ENCODE results near the gene PDP2.

The PDP2 gene

DNA sequence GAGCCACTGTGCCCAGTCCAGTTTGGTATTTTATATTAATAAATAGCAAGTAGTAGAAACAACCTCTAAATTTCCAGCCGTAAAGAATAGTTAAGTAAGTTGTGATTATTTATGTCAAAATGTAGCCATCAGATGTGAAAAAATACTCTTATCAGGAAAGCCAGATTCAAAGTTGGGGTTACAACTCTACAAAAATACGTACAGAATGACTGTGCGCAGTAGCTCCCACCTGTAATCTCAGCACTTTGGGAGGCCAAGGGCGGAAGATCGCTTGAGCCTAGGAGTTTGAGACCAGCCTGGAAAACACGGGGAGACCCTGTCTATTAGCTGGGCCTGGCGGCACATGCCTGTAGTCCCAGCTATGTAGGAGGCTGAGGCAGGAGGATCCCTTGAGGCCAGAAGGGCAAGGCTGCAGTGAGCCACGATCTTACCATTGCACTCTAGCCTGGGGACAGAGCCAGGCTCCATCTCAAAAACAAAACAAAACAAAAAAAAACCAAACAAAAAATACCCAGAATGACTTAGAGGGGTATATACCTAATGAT, 1.7 kb downstream of the PDP2 start:
- H3K36me3 Mint-ChIP-seq (ENCODE audit: insufficient read depth), result peaks cover 29% of the 10 kb centered on the region
- DNase-seq (ENCODE audit: low spot score in 2 of 2), result no peak
- no peaks in the 10 kb centered on the region for H3K27me3 Mint-ChIP-seq
- no peak for ATAC-seq (replicated peaks; ENCODE audit: extremely low read depth, poor library complexity, severe bottlenecking)
- peaks cover 36% of the 10 kb centered on the region for H3K4me1 Mint-ChIP-seq
- peak overlapping the region; percentile 99 for H3K4me3 Mint-ChIP-seq
- no peak overlapping the region for H3K27ac Mint-ChIP-seq (ENCODE audit: low read depth)
- H3K9me3 Mint-ChIP-seq, result no peaks in the 10 kb centered on the region

DNA sequence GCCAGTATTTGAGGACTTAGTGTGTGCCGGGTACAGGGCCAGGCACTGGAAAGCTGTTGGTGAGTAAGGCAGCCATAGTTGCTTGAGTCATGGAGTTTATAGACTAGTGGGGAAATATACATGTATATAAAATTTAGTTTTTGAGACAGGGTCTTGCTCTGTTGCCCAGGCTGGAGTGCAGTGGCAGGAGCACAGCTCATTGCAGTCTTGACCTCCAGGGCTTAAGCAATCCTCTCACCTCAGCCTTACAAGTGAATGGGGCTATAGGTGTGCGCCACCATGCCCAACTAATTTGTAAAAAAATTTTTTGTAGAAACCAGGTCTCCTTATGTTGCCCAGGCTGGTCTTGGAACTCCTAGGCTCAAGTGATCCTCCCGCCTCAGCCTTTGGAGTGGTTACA, 2.4 kb downstream of the PDP2 start:
- ATAC-seq (replicated peaks; ENCODE audit: extremely low read depth, poor library complexity, severe bottlenecking) (no peak), DNase-seq (ENCODE audit: low spot score in 2 of 2) (no peak)
- Mint-ChIP-seq H3K9me3 (no peaks in the 10 kb centered on the region), H3K27ac (ENCODE audit: low read depth) (no peak overlapping the region), H3K36me3 (ENCODE audit: insufficient read depth) (peaks cover 30% of the 10 kb centered on the region), H3K27me3 (no peaks in the 10 kb centered on the region), H3K4me3 (no peak overlapping the region), H3K4me1 (peaks cover 36% of the 10 kb centered on the region)

DNA sequence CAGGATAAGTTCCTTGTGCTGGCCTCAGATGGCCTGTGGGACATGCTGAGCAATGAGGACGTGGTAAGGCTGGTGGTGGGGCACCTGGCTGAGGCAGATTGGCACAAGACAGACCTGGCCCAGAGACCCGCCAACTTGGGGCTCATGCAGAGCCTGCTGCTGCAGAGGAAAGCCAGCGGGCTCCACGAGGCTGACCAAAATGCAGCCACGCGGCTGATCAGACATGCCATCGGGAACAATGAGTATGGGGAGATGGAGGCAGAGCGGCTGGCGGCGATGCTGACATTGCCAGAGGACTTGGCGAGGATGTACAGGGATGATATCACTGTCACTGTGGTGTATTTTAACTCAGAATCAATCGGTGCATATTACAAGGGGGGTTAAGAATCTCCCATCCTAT, 5.2 kb downstream of the PDP2 start:
- peaks cover 33% of the 10 kb centered on the region for H3K36me3 Mint-ChIP-seq (ENCODE audit: insufficient read depth)
- H3K9me3 Mint-ChIP-seq, result no peaks in the 10 kb centered on the region
- H3K27me3 Mint-ChIP-seq, result no peaks in the 10 kb centered on the region
- H3K4me3 Mint-ChIP-seq, result no peak overlapping the region
- H3K4me1 Mint-ChIP-seq, result peaks cover 17% of the 10 kb centered on the region
- H3K27ac Mint-ChIP-seq (ENCODE audit: low read depth), result no peak overlapping the region
- no peak for ATAC-seq (replicated peaks; ENCODE audit: extremely low read depth, poor library complexity, severe bottlenecking)
- no peak for DNase-seq (ENCODE audit: low spot score in 2 of 2)

DNA sequence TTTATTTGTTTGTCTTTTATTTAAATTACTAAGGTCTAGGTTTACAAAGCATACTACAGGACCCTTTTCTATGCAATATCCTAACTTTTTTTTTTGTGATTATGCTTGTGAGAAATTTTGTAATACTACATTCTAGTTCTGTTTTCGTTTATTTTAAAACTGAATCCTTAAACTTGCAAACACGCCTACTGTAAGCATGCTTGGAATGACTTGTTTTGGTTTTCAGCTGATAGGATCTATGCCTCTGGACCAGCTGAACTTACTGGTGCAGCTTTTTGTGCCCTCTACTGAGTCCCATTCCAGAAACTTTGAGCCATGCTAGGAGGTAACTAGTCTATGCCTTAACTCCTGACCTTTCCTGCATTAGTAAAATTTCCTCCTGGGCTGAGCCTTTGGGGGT, 6.0 kb downstream of the PDP2 start:
- peaks cover 35% of the 10 kb centered on the region for H3K36me3 Mint-ChIP-seq (ENCODE audit: insufficient read depth)
- no peak overlapping the region for H3K4me3 Mint-ChIP-seq
- no peak for DNase-seq (ENCODE audit: low spot score in 2 of 2)
- no peak overlapping the region for H3K27ac Mint-ChIP-seq (ENCODE audit: low read depth)
- H3K27me3 Mint-ChIP-seq, result no peaks in the 10 kb centered on the region
- no peak for ATAC-seq (replicated peaks; ENCODE audit: extremely low read depth, poor library complexity, severe bottlenecking)
- H3K4me1 Mint-ChIP-seq, result peaks cover 15% of the 10 kb centered on the region
- H3K9me3 Mint-ChIP-seq, result no peaks in the 10 kb centered on the region

DNA sequence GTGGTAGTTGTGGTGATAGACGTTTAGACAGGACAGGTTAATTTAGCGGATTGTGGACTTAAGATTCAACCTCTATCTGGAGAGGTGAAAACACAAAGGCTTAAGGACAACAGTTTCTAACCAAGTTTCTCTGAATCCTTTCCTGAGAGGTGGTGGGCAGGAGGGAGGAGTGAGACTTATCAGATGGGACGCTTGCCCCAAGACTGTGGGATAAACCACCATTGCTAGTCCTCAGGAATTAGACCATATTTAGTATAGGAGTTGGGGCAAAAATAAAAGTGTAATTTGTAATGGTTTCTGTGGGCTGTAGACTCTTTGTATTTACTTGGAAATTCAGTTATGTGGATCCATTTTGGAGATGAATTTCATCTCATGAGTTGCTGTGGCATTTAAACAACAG, 6.6 kb downstream of the PDP2 start:
- Mint-ChIP-seq H3K4me3 (no peak overlapping the region), H3K4me1 (peaks cover 13% of the 10 kb centered on the region), H3K9me3 (no peaks in the 10 kb centered on the region), H3K27ac (ENCODE audit: low read depth) (no peak overlapping the region), H3K27me3 (no peaks in the 10 kb centered on the region), H3K36me3 (ENCODE audit: insufficient read depth) (peaks cover 34% of the 10 kb centered on the region)
- DNase-seq (ENCODE audit: low spot score in 2 of 2) (no peak), ATAC-seq (replicated peaks; ENCODE audit: extremely low read depth, poor library complexity, severe bottlenecking) (no peak)

DNA sequence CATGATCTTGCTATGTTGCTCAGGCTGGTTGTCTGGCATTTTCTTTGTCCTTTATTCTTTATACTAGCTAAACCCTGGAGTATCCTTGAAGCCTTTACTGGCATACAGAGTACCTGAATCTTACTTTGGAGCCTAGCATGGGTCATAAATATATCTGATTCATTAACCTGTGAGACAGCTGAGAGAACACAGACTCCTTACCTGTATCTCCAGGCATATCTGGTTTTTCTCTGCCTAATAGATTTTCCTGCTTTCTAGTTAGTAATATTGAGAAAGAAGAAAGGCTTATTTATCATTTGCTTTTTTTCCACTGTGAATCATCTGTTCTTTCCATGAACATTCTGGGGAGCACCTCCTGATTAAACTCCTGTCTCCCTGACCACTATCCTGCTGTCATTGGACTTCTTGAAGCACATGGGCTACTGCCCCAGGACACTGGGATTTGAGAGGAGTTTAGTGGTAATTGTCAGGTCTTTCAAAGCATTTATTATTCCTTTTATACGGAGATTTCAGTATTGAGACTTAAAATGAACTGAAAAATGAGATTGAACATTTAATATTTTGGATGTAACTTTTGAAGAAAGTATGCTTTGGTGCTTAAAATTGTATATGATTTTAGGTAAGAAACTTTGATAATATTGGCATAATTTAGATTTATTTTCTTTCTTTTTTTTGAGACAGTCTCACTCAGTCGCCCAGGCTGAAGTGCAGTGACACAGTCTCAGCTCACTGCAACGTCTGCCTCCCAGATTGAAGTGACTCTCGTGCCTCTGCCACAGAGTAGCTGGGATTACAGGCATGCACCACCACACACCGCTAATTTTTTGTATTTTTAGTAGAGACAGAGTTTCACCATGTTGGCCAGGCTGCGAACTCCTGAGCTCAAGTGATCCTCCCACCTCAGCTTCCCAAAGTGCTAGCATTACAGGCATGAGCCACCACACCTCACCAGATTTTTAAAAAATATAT, 8.6 kb downstream of the PDP2 start:
- Mint-ChIP-seq H3K27me3 (no peaks in the 10 kb centered on the region), H3K27ac (ENCODE audit: low read depth) (no peak overlapping the region), H3K4me3 (no peak overlapping the region), H3K4me1 (peaks cover 6% of the 10 kb centered on the region), H3K36me3 (ENCODE audit: insufficient read depth) (peaks cover 33% of the 10 kb centered on the region), H3K9me3 (no peaks in the 10 kb centered on the region)
- ATAC-seq (replicated peaks; ENCODE audit: extremely low read depth, poor library complexity, severe bottlenecking) (no peak), DNase-seq (ENCODE audit: low spot score in 2 of 2) (no peak)

DNA sequence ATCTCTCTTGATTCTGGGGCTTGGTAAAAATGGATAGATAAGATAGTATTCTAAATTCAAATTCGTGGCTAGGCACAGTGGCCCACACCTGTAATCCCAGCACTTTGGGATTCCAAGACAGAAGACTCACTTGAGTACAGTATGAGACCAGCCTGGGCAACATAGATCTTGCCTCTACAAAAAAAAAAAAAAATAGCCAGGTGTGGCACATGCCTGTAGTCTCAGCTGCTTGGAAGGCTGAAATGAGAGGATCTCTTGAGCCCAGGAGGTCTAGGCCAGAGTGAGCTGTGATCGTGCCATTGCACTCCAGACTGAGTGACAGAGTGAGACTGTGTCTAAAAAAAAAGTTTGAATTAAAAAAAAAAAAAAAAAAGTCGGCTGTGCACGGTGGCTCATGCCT, 9.3 kb downstream of the PDP2 start:
- no peaks in the 10 kb centered on the region for H3K9me3 Mint-ChIP-seq
- H3K4me1 Mint-ChIP-seq, result peaks cover 7% of the 10 kb centered on the region
- ATAC-seq (replicated peaks; ENCODE audit: extremely low read depth, poor library complexity, severe bottlenecking), result no peak
- no peak overlapping the region for H3K4me3 Mint-ChIP-seq
- peaks cover 29% of the 10 kb centered on the region for H3K36me3 Mint-ChIP-seq (ENCODE audit: insufficient read depth)
- H3K27ac Mint-ChIP-seq (ENCODE audit: low read depth), result no peak overlapping the region
- no peaks in the 10 kb centered on the region for H3K27me3 Mint-ChIP-seq
- no peak for DNase-seq (ENCODE audit: low spot score in 2 of 2)

DNA sequence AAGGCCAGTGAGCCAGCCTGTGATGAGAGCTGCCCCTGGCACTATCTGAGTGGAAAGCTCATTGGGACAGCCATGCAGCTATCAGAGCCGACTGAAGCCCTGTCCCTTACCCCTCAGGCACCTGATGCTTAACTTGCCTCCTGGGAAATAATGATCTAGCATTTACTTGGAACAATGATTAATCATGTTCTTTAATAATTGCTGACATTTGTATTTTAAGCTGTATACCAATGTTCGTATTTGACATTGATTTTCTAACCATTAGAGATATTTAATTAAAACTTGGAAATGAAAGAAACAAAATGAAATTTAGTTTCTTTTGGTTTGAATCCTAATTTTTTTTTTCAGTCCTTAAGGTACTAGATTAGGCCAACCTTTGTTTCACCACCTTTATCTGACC, 10.5 kb downstream of the PDP2 start:
- Mint-ChIP-seq H3K36me3 (ENCODE audit: insufficient read depth) (peaks cover 20% of the 10 kb centered on the region), H3K9me3 (no peaks in the 10 kb centered on the region), H3K4me3 (no peak overlapping the region), H3K4me1 (peaks cover 8% of the 10 kb centered on the region), H3K27me3 (no peaks in the 10 kb centered on the region), H3K27ac (ENCODE audit: low read depth) (no peak overlapping the region)
- no peak for DNase-seq (ENCODE audit: low spot score in 2 of 2)
- no peak for ATAC-seq (replicated peaks; ENCODE audit: extremely low read depth, poor library complexity, severe bottlenecking)

DNA sequence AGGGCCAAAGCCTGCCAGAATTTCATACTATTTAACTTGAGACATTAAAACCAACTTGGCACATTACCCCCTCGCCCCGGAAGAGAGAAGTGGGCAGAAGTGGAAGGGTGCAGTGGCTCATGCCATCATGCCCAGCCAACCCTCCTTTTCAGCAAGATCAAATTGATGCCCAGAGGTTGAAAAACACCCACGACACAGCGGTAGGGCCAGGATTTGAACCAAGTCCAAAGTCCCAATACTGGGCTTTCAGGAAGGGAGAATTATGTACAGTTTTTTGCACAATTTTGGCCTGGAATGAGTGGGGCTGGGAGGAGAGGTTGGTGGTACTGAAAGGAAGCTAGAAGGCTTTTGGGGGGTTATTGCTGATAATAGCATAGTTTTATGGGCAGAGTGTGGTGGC, 11.0 kb downstream of the PDP2 start:
- H3K27me3 Mint-ChIP-seq, result no peaks in the 10 kb centered on the region
- H3K9me3 Mint-ChIP-seq, result no peaks in the 10 kb centered on the region
- H3K4me3 Mint-ChIP-seq, result no peak overlapping the region
- peaks cover 8% of the 10 kb centered on the region for H3K4me1 Mint-ChIP-seq
- H3K36me3 Mint-ChIP-seq (ENCODE audit: insufficient read depth), result peaks cover 16% of the 10 kb centered on the region
- no peak overlapping the region for H3K27ac Mint-ChIP-seq (ENCODE audit: low read depth)
- DNase-seq (ENCODE audit: low spot score in 2 of 2), result no peak
- no peak for ATAC-seq (replicated peaks; ENCODE audit: extremely low read depth, poor library complexity, severe bottlenecking)

DNA sequence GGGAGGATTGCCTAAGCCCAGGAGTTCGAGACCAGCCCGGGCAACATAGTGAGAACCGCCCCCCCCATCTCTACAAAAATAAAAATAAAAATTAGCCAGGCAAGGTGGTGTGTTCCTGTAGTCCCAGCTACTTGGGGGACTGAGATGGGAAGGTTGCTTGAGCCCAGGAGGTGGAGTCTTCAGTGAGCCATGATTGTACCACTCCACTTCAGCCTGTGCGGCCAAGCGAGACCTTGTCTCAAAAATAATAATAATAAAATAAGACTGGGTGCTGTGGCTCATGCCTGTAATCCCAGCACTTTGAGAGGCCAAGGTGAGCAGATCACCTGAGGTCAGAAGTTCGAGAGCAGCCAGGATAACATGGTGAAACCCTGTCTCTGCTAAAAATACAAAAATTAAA, 11.5 kb downstream of the PDP2 start:
- ATAC-seq (replicated peaks; ENCODE audit: extremely low read depth, poor library complexity, severe bottlenecking) (no peak), DNase-seq (ENCODE audit: low spot score in 2 of 2) (no peak)
- Mint-ChIP-seq H3K9me3 (no peaks in the 10 kb centered on the region), H3K4me1 (peaks cover 8% of the 10 kb centered on the region), H3K36me3 (ENCODE audit: insufficient read depth) (peaks cover 12% of the 10 kb centered on the region), H3K27ac (ENCODE audit: low read depth) (no peak overlapping the region), H3K4me3 (no peak overlapping the region), H3K27me3 (no peaks in the 10 kb centered on the region)

DNA sequence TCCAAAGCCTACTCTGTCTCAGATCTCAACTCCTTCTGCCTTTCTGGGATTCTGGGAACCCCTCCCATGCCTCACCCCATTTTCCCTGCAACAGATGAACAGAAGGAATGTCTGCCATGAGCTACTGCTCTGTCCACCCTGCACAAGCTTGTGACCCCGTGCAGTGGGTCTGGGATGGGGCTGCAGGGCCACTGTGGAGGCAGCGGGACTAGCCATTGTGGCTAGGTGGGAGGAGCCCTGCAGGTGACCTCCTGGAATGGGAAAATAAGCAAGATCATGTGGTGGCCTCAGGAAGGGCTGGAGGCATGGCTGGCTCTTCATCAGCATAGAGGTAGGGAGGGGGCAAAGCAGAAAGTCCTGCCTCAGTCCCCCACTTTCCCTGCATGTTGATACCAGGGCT, 13.7 kb downstream of the PDP2 start:
- no peak for ATAC-seq (replicated peaks; ENCODE audit: extremely low read depth, poor library complexity, severe bottlenecking)
- Mint-ChIP-seq H3K27ac (ENCODE audit: low read depth) (peak overlapping the region; percentile 77), H3K4me3 (no peak overlapping the region), H3K27me3 (no peaks in the 10 kb centered on the region), H3K9me3 (no peaks in the 10 kb centered on the region), H3K36me3 (ENCODE audit: insufficient read depth) (peaks cover 5% of the 10 kb centered on the region), H3K4me1 (peaks cover 8% of the 10 kb centered on the region)
- no peak for DNase-seq (ENCODE audit: low spot score in 2 of 2)

DNA sequence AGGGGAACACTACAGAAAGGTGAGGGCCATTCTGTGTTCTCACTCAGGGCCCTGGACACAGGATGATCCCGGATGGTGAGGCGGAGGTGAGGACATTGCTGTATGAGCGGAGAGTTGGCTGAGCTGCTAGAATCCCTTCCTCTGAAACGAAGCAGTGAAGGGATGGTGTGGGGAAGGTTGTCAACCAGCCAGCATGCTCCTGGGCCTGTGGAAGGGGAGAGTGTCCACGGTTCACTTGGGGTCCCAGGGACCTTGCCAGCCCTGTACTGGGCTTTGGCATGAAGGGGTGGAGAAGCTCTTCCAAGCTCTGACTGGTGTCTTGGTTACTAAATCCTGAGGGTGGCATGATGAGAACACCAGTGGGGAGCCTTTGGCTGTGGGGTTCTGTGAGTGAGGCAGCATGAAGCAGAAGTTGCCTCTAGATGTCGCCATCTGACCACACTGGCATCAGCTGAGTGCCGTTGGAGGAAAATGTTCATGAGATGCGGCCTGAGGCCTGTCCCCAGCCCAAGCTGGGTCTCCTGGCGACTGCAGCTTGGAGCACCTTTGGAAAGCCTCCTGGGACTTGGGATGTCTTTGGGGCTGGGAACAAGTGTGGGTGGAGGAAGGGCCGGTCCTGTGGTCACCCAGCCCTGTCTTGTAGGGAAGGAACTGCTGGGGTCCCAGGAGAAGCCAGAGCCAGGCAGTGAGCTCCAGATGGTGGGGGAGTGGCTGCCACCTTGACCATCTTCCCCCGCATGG, 14.8 kb downstream of the PDP2 start:
- DNase-seq (ENCODE audit: low spot score in 2 of 2), result peak in 1 of 2 donors; percentile 23
- Mint-ChIP-seq H3K27ac (ENCODE audit: low read depth) (no peak overlapping the region), H3K36me3 (ENCODE audit: insufficient read depth) (peaks cover 5% of the 10 kb centered on the region), H3K4me3 (no peak overlapping the region), H3K4me1 (peaks cover 8% of the 10 kb centered on the region), H3K9me3 (no peaks in the 10 kb centered on the region), H3K27me3 (no peaks in the 10 kb centered on the region)
- ATAC-seq (replicated peaks; ENCODE audit: extremely low read depth, poor library complexity, severe bottlenecking), result peak; percentile 65

DNA sequence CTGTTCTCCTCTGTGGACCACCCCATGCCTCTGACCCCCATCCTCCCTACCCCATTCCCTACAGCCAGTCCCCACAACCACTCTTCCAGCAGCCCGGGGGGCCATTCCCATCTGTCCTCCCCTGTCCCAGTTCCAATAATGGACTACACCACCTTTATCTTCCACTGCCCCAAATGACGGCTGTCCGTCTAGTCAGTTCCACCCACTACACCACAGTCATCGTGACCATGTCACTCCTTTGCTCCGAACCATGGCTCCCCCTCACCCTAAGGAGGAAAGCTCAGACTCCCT, 15.3 kb downstream of the PDP2 start:
- ATAC-seq (replicated peaks; ENCODE audit: extremely low read depth, poor library complexity, severe bottlenecking), result no peak
- H3K27ac Mint-ChIP-seq (ENCODE audit: low read depth), result no peak overlapping the region
- H3K27me3 Mint-ChIP-seq, result no peaks in the 10 kb centered on the region
- peaks cover 8% of the 10 kb centered on the region for H3K4me1 Mint-ChIP-seq
- peaks cover 5% of the 10 kb centered on the region for H3K36me3 Mint-ChIP-seq (ENCODE audit: insufficient read depth)
- no peak for DNase-seq (ENCODE audit: low spot score in 2 of 2)
- no peak overlapping the region for H3K4me3 Mint-ChIP-seq
- H3K9me3 Mint-ChIP-seq, result no peaks in the 10 kb centered on the region
